Mononuclear cell (primary cell): ENCODE measurements around the gene FAXC. TPM values are rescaled to one million over a fixed set of nuclear protein-coding genes. Genes with fewer than 3 reads are reported as not detected.
"Not testable (repeated sequence)": the region's sequence is repeated elsewhere in the genome, so short reads cannot be mapped to it uniquely, and the experiment has no call there.

Experiments used
- H3K27me3 ChIP-seq: 2 replicates; pipeline ENCODE4 v1.6.0; 2011; ENCODE audit warnings: low read length, control low read depth; ENCODE audit not compliant: insufficient read depth
- H3K4me1 ChIP-seq: 2 replicates; pipeline ENCODE4 v1.5.1; 2011; ENCODE audit warnings: mild to moderate bottlenecking, low read length, control low read depth; ENCODE audit not compliant: insufficient read depth
- H3K4me3 ChIP-seq: 2 replicates; pipeline ENCODE4 v1.5.1; 2011; ENCODE audit warnings: mild to moderate bottlenecking, low read length, moderate library complexity
- H3K9me3 ChIP-seq: 2 replicates; pipeline ENCODE4 v1.5.1; 2011; ENCODE audit warnings: low read depth, mild to moderate bottlenecking, control low read depth, low read length
- total RNA-seq: library from RNA; depleted of rRNA; stranded (reverse); fragments of >200 nt; gene quantifications from one replicate; pipeline ENCODE4 v1.2.3, GENCODE V29; 2012

The FAXC gene
- total RNA-seq, 1 donor: not detected

DNA sequence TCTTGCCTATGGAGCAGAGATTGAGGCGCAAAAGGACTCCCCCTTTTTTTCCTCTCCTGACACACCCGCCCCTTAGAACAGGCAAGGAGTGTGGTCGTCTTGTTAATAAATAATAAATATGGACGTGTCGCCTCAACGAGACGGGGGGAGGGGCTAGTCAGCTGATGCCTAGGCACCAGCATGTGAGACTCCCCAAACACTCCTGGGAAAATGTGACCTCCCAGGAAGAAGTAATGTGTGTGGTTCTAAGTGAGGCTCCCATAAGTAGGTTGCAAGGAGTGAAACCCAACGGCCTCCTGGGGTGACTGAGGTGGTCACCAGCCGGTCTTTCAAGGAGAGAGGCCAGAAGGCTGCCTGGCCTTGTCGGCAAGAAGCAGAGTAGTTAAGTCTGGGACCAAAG is 1.1 kb upstream of the FAXC start:
- H3K4me1 ChIP-seq: peaks cover 4% of the 10 kb centered on the region
- peaks cover 62% of the 10 kb centered on the region for H3K27me3 ChIP-seq
- H3K9me3 ChIP-seq: no peaks in the 10 kb centered on the region
- H3K4me3 ChIP-seq: no peak overlapping the region

DNA sequence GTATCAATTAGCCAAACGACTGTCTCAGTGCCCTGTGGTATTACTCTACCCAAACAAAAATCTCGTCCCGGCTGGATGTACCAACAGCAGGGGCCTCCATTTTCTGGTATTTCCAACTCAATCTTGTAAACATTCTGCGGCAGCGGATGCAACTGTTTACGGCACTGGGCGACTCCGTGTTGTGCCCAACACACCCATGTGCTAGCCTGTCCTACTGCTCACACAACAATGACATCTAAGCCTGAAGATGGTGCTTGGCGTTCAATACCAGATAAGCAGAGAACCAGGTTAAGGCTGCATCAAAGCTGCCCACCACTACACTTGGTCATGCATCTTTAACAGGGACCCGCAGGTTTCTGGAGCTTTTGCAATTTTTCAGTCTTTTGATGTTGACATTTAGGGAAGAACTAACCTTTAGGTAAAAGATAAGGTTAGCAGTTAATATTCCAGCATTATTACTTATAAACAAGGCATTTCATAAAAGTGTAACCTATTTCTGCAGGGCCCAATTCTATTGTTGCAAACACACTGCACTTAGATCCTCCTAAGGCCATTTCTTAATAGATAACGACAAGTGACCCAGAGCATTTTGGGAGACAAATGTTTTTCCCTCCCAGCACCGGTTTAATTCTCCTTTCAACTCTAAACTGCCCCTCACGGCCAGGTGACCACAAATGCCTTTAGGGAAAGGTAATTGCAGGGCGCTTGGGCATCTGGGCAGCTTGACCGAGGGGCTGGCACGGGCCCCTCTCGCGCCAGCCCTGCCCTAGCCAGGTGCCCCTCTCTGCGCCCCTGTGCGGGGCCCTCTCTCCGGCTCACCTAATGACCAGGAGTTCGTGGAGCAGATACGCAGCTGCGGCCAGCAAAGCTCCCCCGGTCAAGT is 945 bp downstream of the FAXC start:
- Histone ChIP-seq H3K4me1 (peaks cover 4% of the 10 kb centered on the region), H3K4me3 (no peak overlapping the region), H3K9me3 (no peaks in the 10 kb centered on the region), H3K27me3 (peaks cover 69% of the 10 kb centered on the region)

DNA sequence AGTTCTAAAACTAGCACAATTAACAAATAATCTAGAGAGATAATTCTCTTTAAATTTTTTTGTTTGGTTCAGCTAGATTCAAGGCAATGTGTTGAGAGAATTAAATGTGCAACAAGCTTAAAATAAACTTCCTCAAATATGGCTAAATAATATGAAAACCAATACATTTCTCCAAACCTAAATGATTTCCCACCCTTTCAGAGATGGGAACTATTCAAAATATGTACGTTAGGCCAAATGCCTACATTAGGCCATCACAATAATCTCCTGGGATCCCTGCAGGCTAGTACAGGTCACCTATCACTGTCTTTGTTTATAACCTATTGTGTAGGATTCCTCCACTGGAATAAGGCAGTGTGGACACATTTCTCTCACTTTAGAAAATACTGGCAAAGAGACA is 1.7 kb downstream of the FAXC start:
- H3K4me3 ChIP-seq: no peak overlapping the region
- H3K27me3 ChIP-seq: peaks cover 65% of the 10 kb centered on the region

DNA sequence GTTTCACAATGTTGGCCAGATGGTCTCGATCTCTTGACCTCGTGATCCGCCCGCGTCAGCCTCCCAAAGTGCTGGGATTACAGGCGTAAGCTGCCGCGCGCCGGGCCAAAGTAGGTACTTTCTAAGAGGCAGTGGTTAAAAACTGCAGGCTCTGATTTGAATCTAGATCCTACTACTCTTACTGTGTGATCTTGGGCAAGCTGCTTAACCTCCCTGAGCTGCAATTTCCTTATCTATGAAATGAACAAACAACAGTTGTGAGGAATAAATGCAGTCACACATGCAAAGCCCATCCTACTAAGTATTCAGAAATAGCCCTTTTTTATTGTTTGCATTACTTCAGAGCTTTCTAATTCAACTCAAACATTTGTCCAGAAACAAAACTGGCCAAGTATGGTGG is 2.9 kb downstream of the FAXC start:
- Histone ChIP-seq H3K4me3 (no peak overlapping the region), H3K27me3 (peaks cover 62% of the 10 kb centered on the region), H3K4me1 (peaks cover 4% of the 10 kb centered on the region), H3K9me3 (no peaks in the 10 kb centered on the region)

More for the DNA sequence above, 1.7 kb downstream of the FAXC start:
- Histone ChIP-seq H3K4me1 (peaks cover 4% of the 10 kb centered on the region), H3K9me3 (no peaks in the 10 kb centered on the region)

DNA sequence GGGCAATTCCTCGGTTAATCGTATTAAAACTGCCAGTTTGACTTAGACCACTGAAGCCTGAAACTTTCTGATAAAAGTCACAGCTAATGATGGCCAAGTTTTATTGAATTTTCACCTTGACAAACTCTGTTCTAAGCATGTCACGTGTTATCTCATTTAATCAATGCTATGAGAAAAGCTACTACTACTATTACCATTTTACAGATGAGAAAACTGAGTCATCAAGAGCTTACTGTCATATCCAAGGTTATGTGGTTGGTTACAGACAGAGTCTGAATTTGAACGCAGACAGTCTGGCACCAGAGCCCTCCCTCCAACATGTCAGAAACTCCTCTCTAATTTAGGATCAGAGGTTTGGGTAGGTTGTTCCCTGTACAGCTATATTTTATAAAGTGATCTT is 4.3 kb downstream of the FAXC start:
- Histone ChIP-seq H3K27me3 (peaks cover 48% of the 10 kb centered on the region), H3K4me3 (no peak overlapping the region)

DNA sequence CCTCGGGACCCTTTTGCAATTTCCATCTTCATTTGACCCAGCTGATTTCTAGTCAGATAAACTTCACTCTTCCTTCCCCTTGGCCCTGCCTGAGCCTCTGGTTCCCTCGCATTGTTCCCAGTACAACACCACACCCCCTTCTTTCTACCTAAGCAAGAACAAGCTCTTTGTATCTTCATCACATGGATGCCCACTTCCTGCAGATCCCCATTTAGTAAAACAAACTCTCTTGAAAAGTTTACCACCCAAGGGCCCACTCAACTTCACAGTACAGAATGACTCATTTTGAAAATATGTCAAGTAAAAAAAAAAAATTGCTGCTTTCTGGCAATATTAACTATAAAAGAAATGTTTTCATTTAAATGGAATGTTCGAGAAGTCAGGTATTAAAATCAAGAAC is 5.2 kb downstream of the FAXC start:
- Histone ChIP-seq H3K4me1 (no peaks in the 10 kb centered on the region), H3K4me3 (no peak overlapping the region), H3K9me3 (no peaks in the 10 kb centered on the region), H3K27me3 (peaks cover 46% of the 10 kb centered on the region)

More for the DNA sequence above, 4.3 kb downstream of the FAXC start:
- no peaks in the 10 kb centered on the region for H3K9me3 ChIP-seq
- H3K4me1 ChIP-seq: peaks cover 4% of the 10 kb centered on the region

DNA sequence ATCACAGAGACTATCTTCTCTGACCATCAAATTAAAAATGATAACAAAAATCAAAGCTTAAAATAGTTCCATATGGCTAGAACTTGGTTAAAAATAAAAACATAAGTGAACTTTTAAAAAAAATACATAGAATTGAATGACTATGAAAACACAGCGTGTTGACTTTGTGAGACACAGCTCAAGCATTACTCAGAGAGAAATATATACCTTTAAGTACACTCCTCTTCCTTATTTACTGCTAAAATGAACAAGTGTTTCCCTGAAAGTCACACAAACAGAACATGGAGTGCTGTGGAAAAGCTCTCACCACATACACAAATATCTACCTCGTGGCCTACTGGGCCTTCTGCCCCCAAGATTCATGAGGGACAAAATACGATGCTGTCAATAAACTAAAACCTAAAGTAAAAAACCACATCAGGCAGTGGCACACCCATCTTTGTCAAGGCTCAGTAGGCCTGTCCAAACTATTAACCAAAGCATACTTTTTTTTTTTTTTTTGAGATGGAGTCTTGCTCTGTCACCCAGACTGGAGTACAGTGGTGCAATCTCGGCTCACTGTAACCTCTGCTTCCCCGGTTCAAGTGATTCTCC is 7.5 kb downstream of the FAXC start:
- no peak overlapping the region for H3K4me3 ChIP-seq
- peaks cover 33% of the 10 kb centered on the region for H3K27me3 ChIP-seq
- H3K4me1 ChIP-seq: no peaks in the 10 kb centered on the region
- no peaks in the 10 kb centered on the region for H3K9me3 ChIP-seq

DNA sequence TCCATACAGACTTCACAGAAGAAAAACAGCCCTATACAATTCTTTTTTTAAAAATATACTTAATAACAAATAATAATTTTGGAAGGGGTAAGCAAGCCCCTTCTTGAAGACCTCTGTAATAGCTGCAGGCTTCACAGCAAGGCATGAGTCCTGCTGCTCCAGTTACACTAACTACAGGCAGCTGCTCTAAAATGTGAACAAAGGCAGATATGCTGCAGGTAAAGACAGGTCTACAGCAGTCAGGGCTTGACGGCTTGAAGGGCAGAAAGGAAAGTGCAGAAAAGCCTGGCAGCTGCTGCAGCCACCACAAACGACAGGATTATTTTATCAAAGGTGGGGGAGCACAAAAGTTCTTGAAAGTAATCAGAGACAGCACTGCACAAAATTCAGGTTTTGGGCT is 11.3 kb downstream of the FAXC start:
- no peak overlapping the region for H3K4me3 ChIP-seq
- no peaks in the 10 kb centered on the region for H3K9me3 ChIP-seq
- H3K27me3 ChIP-seq: peaks cover 28% of the 10 kb centered on the region
- H3K4me1 ChIP-seq: no peaks in the 10 kb centered on the region

DNA sequence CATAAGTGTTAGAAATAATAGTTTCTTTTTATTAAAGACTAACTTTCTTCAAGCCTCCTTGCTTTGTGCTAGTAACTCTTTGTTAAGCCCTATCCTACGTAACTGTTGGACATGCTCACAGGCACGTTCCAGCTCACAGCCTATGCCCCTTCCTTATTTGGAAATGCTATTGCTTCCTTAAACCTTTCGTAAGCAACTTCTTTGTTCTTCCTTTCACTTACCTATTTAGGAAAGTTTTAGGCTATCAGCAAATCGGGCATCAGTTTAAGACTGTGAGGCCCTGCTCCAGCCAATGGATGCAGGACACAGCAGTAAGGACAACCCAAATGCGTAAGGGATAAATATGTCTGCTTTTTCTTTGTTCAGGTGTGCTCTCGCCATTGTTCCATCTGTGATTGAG is 14.2 kb downstream of the FAXC start:
- H3K27me3 ChIP-seq: peaks cover 20% of the 10 kb centered on the region

DNA sequence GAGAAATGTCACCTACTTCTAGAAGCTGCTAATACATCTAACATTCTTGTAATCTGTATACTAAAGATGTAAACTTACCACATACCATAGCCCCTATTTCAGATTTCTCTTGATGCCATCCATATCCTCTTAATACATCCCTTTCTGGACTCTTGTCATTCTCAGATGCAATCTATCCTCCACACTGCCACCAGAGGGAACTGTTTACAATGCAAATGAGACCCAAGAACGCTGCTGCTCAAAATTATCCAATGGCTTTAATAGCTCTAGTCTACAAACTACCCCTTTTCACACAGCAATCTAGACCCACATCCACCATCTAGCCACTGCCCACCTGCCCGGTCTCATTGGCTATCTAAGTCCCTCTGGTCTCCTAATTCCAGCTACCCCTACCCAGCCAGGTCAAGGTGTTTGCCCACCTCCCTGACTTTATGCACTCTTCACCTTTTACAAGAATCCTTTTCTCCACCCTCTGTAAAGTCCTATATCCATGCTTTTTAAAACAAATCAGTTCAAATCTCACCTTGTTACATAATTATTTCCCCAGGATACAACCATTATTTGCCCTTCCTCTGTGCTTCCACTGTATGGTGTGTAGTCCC is 14.8 kb downstream of the FAXC start:
- Histone ChIP-seq H3K27me3 (peaks cover 20% of the 10 kb centered on the region), H3K9me3 (no peaks in the 10 kb centered on the region), H3K4me3 (no peak overlapping the region), H3K4me1 (no peaks in the 10 kb centered on the region)

More for the DNA sequence above, 14.2 kb downstream of the FAXC start:
- not testable (repeated sequence) for H3K4me1 ChIP-seq, H3K4me3 ChIP-seq, H3K9me3 ChIP-seq

DNA sequence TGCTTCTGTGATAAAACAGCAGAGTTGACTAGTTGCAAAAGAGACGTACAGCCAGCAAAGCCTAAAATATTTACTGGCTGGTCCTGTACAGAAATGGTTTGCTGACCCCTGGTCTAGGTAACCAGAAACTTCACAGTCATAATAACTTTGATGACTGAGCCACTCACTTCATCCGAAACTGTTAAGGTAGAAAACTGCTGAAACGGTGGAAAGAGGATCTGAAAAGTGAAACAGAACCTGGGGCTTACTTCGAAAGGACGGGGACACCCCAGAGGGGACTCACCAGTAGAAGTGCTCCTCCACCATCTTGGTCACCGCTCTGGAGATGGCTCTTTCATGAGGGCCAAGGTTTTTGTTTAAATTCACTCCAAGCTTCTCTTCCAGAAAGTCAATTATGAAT is 16.4 kb downstream of the FAXC start:
- no peaks in the 10 kb centered on the region for H3K9me3 ChIP-seq
- H3K4me1 ChIP-seq: no peaks in the 10 kb centered on the region
- H3K27me3 ChIP-seq: peaks cover 8% of the 10 kb centered on the region
- no peak overlapping the region for H3K4me3 ChIP-seq

DNA sequence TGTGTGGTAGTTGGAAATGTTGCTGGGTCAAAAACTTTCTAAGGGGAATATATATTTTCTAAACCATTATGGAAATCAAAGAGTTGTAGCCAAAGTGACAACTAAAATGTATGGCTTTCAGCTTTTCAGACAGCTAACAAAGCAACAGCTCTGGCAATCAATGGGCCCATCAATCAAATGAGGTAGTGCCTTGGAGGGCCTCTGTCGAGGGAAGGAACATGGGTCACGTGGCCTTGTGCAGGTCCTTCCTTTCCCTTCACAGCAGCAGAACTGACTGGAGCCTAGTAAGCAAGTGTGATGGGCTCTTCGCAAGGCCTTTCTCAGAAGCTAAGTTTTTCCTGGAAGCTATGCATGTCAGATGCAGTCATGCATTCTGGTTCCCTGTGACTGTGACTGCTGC is 17.9 kb downstream of the FAXC start:
- Histone ChIP-seq H3K27me3 (peaks cover 4% of the 10 kb centered on the region), H3K9me3 (no peaks in the 10 kb centered on the region), H3K4me3 (no peak overlapping the region), H3K4me1 (no peaks in the 10 kb centered on the region)

DNA sequence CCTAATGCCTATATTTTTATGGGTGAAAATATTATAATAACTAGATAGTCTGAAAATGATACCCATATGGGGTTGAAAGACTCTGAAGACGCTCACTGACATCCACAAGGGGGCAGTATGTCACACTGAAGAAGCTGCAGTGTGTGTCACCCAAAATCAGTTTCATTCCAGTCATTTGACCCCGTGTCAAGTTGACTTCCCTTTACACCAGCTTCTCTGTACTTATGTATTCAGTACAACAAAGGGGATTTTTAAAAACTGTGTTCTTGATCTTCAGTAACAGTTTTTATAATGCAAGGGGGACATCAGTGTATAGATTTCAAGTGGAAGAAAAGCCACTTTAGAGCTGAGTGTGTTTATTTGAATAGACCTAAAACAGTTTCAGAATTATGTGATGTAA is 19.3 kb downstream of the FAXC start:
- H3K4me3 ChIP-seq: no peak overlapping the region
- no peaks in the 10 kb centered on the region for H3K4me1 ChIP-seq

DNA sequence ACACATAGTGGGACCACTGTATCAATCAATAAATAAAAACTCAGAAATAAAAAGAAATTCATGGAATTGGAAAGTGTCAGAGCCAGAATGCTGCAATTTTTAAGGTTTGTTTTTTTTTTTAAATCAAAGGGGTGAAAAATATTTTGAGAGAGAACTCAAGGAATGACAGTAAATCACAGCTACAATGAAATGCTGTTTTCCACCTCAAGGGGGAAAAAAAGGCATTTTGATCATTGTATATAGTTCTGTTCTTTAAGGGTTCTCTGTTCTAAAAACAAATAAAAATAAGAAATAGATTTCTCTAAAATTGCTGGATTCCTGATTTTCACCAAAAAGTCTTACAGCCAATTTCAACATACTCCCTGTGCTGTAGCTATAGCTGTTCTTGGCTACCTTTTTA is 24.5 kb downstream of the FAXC start:
- H3K4me3 ChIP-seq: no peak overlapping the region
- H3K27me3 ChIP-seq: peaks cover 7% of the 10 kb centered on the region
- no peaks in the 10 kb centered on the region for H3K9me3 ChIP-seq
- H3K4me1 ChIP-seq: no peaks in the 10 kb centered on the region

More for the DNA sequence above, 19.3 kb downstream of the FAXC start:
- Histone ChIP-seq H3K9me3 (no peaks in the 10 kb centered on the region), H3K27me3 (peaks cover 4% of the 10 kb centered on the region)

DNA sequence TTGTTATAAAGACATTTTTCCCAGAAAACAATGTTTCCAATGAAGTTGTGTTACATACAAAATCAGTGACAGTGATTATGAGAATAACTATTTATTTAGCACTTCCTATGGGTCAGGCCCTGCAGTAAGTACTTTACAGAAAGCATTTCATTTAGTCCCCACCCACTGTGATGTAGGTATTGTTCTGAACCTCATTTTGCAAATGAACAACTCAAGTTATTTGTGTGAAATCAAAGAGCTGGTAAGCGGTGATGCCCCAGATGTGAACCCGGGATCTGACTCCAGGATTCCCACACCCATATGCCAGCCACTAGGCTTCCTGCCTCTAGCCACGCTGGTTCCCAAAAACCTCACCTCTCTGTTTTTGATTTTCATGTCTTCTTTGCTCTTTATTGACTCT is 30.9 kb downstream of the FAXC start:
- Histone ChIP-seq H3K4me3 (no peak overlapping the region), H3K4me1 (no peaks in the 10 kb centered on the region), H3K9me3 (no peaks in the 10 kb centered on the region), H3K27me3 (peaks cover 4% of the 10 kb centered on the region)
